Hepatic stellate cell (primary cell): ENCODE measurements around the gene HLA-B.

Experiments
- DNase-seq: peaks from one replicate; pipeline ENCODE4 v3.0.0; 2011; ENCODE audit warnings: low spot score

The HLA-B gene

GRCh38 chr6:31305703-31306219 is 51.2 kb downstream of the HLA-B start:
- DNase-seq, result no peak

DNA sequence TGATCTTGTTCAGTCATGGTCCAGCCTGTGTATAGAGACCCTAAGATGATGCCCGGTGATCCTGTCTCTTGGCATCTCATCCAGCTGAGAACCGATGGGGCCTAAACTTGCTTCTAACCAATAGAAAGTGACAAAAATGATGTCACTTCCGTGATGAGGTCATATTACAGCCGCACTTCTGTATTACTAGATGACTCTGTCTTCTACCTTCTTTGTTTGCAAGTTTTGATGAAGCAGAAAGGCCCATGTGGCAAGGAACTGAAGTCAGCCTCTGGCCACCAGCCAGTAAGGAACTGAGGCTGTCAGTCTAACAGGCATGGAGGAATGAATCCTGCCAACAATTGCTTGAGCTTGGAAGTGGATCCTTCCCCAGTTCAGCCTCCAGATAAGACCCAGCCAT is 52.3 kb downstream of the HLA-B start:
- DNase-seq, result no peak
